HepG2 (cell line): ENCODE data around the gene EPO. TPM values are rescaled to one million over a fixed set of nuclear protein-coding genes. Genes with fewer than 3 reads are reported as not detected.
A peak's percentile ranks its signal among the peaks of the same experiment; 100 is the strongest.

ENCODE experiments used
- ATF7-NPFF ChIP-seq: sonication (generic); formaldehyde crosslinking; IDR thresholded peaks from 2 replicates; pipeline ENCODE4 v1.8.1; 2023; ENCODE audit warnings: mild to moderate bottlenecking, low read depth, missing genetic modification reagents, moderate library complexity
- GATAD2A ChIP-seq: IDR thresholded peaks from 2 replicates; pipeline ENCODE4 v1.6.1; 2016
- HNRNPL ChIP-seq: fragments of 200-400 bp; formaldehyde crosslinking; IDR thresholded peaks from 2 replicates; pipeline ENCODE4 v1.6.1; 2017; ENCODE audit warnings: mild to moderate bottlenecking, low read depth, low read length
- JARID2 ChIP-seq: sonication (generic); formaldehyde crosslinking; IDR thresholded peaks from 2 replicates; pipeline ENCODE4 v1.8.1; 2023; ENCODE audit warnings: missing genetic modification reagents, inconsistent platforms; ENCODE audit not compliant: insufficient replicate concordance
- KLF9 ChIP-seq: IDR thresholded peaks from 2 replicates; pipeline ENCODE4 v1.6.1; 2016; ENCODE audit warnings: low read depth
- LCORL ChIP-seq, 2 experiments: fragments of 450-650 bp in 1 of 2; sonication (generic) in 1 of 2; formaldehyde crosslinking in 1 of 2; IDR thresholded peaks; 2 replicates each; pipeline versions ENCODE4 v1.5.0 to v1.6.1; 2017 to 2020; ENCODE audit warnings: antibody characterized with exemption in 1 of 2, missing genetic modification reagents in 1 of 2
- MAFK ChIP-seq, 2 experiments: IDR thresholded peaks in 1 of 2; conservative IDR thresholded peaks in 1 of 2; 2 replicates each; pipeline ENCODE4 v1.6.1; 2011; ENCODE audit warnings: improper control_type of control experiment in 2 of 2, low read length in 2 of 2
- MED1 ChIP-seq: sonication (generic); formaldehyde crosslinking; IDR thresholded peaks from 2 replicates; pipeline ENCODE4 v1.4.0; 2020; ENCODE audit warnings: missing genetic modification reagents
- MEF2D ChIP-seq: sonication (generic); formaldehyde crosslinking; IDR thresholded peaks from 2 replicates; pipeline ENCODE4 v1.5.1; 2020; ENCODE audit warnings: mild to moderate bottlenecking, missing genetic modification reagents
- MYNN ChIP-seq: sonication (generic); formaldehyde crosslinking; IDR thresholded peaks from 2 replicates; pipeline ENCODE4 v1.4.0; 2020; ENCODE audit warnings: mild to moderate bottlenecking, low read depth, missing genetic modification reagents
- NR1H2 ChIP-seq: sonication (generic); formaldehyde crosslinking; IDR thresholded peaks from 2 replicates; pipeline ENCODE4 v1.8.1; 2022; ENCODE audit warnings: low read depth, missing genetic modification reagents, borderline replicate concordance
- PREB ChIP-seq: sonication (generic); formaldehyde crosslinking; IDR thresholded peaks from 2 replicates; pipeline ENCODE4 v1.4.0; 2020; ENCODE audit warnings: missing genetic modification reagents
- RELA ChIP-seq: sonication (generic); formaldehyde crosslinking; IDR thresholded peaks from 2 replicates; pipeline ENCODE4 v1.4.0; 2020; ENCODE audit warnings: missing genetic modification reagents
- RORA ChIP-seq: sonication (generic); formaldehyde crosslinking; IDR thresholded peaks from 2 replicates; pipeline ENCODE4 v1.5.0; 2020; ENCODE audit warnings: mild to moderate bottlenecking, missing genetic modification reagents, moderate library complexity
- SNAPC4 ChIP-seq: sonication (generic); formaldehyde crosslinking; IDR thresholded peaks from 2 replicates; pipeline ENCODE4 v1.4.0; 2020; ENCODE audit warnings: mild to moderate bottlenecking, missing genetic modification reagents
- ZBTB20 ChIP-seq: sonication (generic); formaldehyde crosslinking; IDR thresholded peaks from 2 replicates; pipeline ENCODE4 v1.8.1; 2023; ENCODE audit warnings: missing genetic modification reagents, low read depth, mild to moderate bottlenecking, borderline replicate concordance
- ZBTB7B ChIP-seq: sonication (generic); formaldehyde crosslinking; IDR thresholded peaks from 2 replicates; pipeline ENCODE4 v1.4.0; 2020; ENCODE audit warnings: missing genetic modification reagents
- ZBTB8A ChIP-seq: sonication (generic); formaldehyde crosslinking; IDR thresholded peaks from 2 replicates; pipeline ENCODE4 v1.4.0; 2020; ENCODE audit warnings: mild to moderate bottlenecking, low read depth, missing genetic modification reagents, borderline replicate concordance
- ZFYVE20 ChIP-seq: sonication (generic); formaldehyde crosslinking; IDR thresholded peaks from 2 replicates; pipeline ENCODE4 v1.8.0; 2023; ENCODE audit warnings: low read depth, mild to moderate bottlenecking, moderate library complexity, missing genetic modification reagents, borderline replicate concordance
- ZNF101 ChIP-seq: sonication (generic); formaldehyde crosslinking; IDR thresholded peaks from 2 replicates; pipeline ENCODE4 v1.4.0; 2020; ENCODE audit warnings: mild to moderate bottlenecking, low read depth, missing genetic modification reagents, borderline replicate concordance
- ZNF180 ChIP-seq: sonication (generic); formaldehyde crosslinking; IDR thresholded peaks from 2 replicates; pipeline ENCODE4 v1.4.0; 2020; ENCODE audit warnings: low read depth, missing genetic modification reagents, borderline replicate concordance
- ZNF207 ChIP-seq: fragments of 450-650 bp; IDR thresholded peaks from 2 replicates; pipeline ENCODE4 v1.6.1; 2016; ENCODE audit warnings: antibody characterized with exemption, borderline replicate concordance
- ZNF282 ChIP-seq: fragments of 450-650 bp; IDR thresholded peaks from 2 replicates; pipeline ENCODE4 v1.6.1; 2018; ENCODE audit not compliant: partially characterized antibody
- ZNF34 ChIP-seq: sonication (generic); formaldehyde crosslinking; IDR thresholded peaks from 2 replicates; pipeline ENCODE4 v1.4.0; 2020; ENCODE audit warnings: mild to moderate bottlenecking, missing genetic modification reagents, borderline replicate concordance
- ZNF557 ChIP-seq: sonication (generic); formaldehyde crosslinking; IDR thresholded peaks from 2 replicates; pipeline ENCODE4 v1.4.0; 2020; ENCODE audit warnings: missing genetic modification reagents
- ZNF563 ChIP-seq: sonication (generic); formaldehyde crosslinking; IDR thresholded peaks from 2 replicates; pipeline ENCODE4 v1.8.0; 2022; ENCODE audit warnings: mild to moderate bottlenecking, moderate library complexity, missing genetic modification reagents
- polyA plus RNA-seq, 8 experiments: library from polyadenylated mRNA; depleted of rRNA in 3 of 8; stranded (reverse) in 7 of 8; unstranded in 1 of 8; fragments of >200 nt; fragmentation: Illumina TruSeq in 4 of 8; extraction: Trizol in 4 of 8; gene quantifications; 2 replicates each; pipeline versions ENCODE4 v1.2.1 to v1.2.3, GENCODE V29; 2011 to 2016; ENCODE audit warnings: low read depth in 4 of 8, missing spikeins in 1 of 8, mixed read lengths in 1 of 8; ENCODE audit not compliant: insufficient read depth in 1 of 8
- total RNA-seq, 5 experiments: library from RNA; depleted of rRNA; stranded (reverse); fragments of >200 nt; fragmentation: Illumina TruSeq; extraction: Trizol; gene quantifications; 2 replicates each; pipeline ENCODE4 v1.2.3, GENCODE V29; 2016; ENCODE audit warnings: low read depth in 1 of 5

EPO gene
- total and polyA plus RNA-seq, 2 of the 13 experiments (the other 11 are each of a cell fraction or from before 2014, with no cell fraction given) = 10.3 to 25.7 TPM

GRCh38 chr7:100705320-100705752, 14.9 kb upstream of the EPO start (continued):
- TF ChIP-seq HNRNPL = 0 out of 2 replicates have a peak, but pooled peaks have one; percentile 31
- no peak; the same call in 1 of the 2 replicates for TF ChIP-seq SNAPC4 (CRISPR knock-in tag)
- no peak for TF ChIP-seq ZNF101 (CRISPR knock-in tag)
- TF ChIP-seq ZNF563 (CRISPR knock-in tag) = peak; percentile 87
- no peak for TF ChIP-seq PREB (CRISPR knock-in tag)
- 0 out of 2 replicates have a peak, but pooled peaks have one; percentile 27 for TF ChIP-seq NR1H2 (CRISPR knock-in tag)
- TF ChIP-seq JARID2 (CRISPR knock-in tag) = peak; percentile 87
- 0 out of 2 replicates have a peak, but pooled peaks have one; percentile 17 for TF ChIP-seq MEF2D
- TF ChIP-seq ZNF34 (CRISPR knock-in tag) = peak; percentile 98
- peak; percentile 69; the same call in 1 of the 2 replicates for TF ChIP-seq KLF9 (CRISPR knock-in tag)
- 0 out of 2 replicates have a peak, but pooled peaks have one; percentile 32 for TF ChIP-seq ZBTB8A (CRISPR knock-in tag)
- no peak for TF ChIP-seq RORA (CRISPR knock-in tag)
- no peak for TF ChIP-seq GATAD2A (CRISPR knock-in tag)
- 0 out of 2 replicates have a peak, but pooled peaks have one; percentile 25 for TF ChIP-seq RELA (CRISPR knock-in tag)
- TF ChIP-seq MAFK (conservative IDR thresholded peaks at IDR 0.05 in 1 of 2, IDR thresholded peaks at IDR 0.05 in 1 of 2; ENCODE audit: low read length in 2 of 2) = no peak
- TF ChIP-seq MYNN = peak; percentile 25; the same call in 1 of the 2 replicates
- no peak for TF ChIP-seq ZNF282
- TF ChIP-seq ZFYVE20 (CRISPR knock-in tag) = peak; percentile 45; the same call in 1 of the 2 replicates
- peak; percentile 99 for TF ChIP-seq ZBTB7B (CRISPR knock-in tag)
- no peak for TF ChIP-seq ZNF207
- 0 out of 2 replicates have a peak, but pooled peaks have one; percentile 72 for TF ChIP-seq ZNF557 (CRISPR knock-in tag)
- no peak for TF ChIP-seq ZNF180 (CRISPR knock-in tag)
- no peak for TF ChIP-seq LCORL (IDR thresholded peaks at IDR 0.05)
- no peak for TF ChIP-seq LCORL (CRISPR knock-in tag; IDR thresholded peaks at IDR 0.05)
- peak; percentile 24; the same call in 1 of the 2 replicates for TF ChIP-seq ZBTB20 (CRISPR knock-in tag)
- no peak for TF ChIP-seq ATF7-NPFF (CRISPR knock-in tag)
- peak; percentile 60; the same call in 1 of the 2 replicates for TF ChIP-seq MED1
